GM12872 (cell line): ENCODE measurements around the gene NR5A1.

Experiments
- TF ChIP-seq, protein P1 (sequence below): IDR thresholded peaks from 3 replicates; pipeline ENCODE4 v1.5.1; 2011; ENCODE audit warnings: low read depth, mild to moderate bottlenecking, low read length, moderate library complexity; ENCODE audit not compliant: insufficient read depth

Gene NR5A1

GRCh38 chr9:124506931-124507879 is at the start of gene NR5A1:
NR5A1 (minus strand) TSS chr9:124507399; CDS start chr9:124503395, 4,004 bp downstream.
- TF ChIP-seq, protein P1, sequence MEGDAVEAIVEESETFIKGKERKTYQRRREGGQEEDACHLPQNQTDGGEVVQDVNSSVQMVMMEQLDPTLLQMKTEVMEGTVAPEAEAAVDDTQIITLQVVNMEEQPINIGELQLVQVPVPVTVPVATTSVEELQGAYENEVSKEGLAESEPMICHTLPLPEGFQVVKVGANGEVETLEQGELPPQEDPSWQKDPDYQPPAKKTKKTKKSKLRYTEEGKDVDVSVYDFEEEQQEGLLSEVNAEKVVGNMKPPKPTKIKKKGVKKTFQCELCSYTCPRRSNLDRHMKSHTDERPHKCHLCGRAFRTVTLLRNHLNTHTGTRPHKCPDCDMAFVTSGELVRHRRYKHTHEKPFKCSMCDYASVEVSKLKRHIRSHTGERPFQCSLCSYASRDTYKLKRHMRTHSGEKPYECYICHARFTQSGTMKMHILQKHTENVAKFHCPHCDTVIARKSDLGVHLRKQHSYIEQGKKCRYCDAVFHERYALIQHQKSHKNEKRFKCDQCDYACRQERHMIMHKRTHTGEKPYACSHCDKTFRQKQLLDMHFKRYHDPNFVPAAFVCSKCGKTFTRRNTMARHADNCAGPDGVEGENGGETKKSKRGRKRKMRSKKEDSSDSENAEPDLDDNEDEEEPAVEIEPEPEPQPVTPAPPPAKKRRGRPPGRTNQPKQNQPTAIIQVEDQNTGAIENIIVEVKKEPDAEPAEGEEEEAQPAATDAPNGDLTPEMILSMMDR = no peak

- TF ChIP-seq, protein P1 = no peak
Measured at GRCh38 chr9:124555043-124555442, 47.8 kb upstream of the NR5A1 start.

GRCh38 chr9:124553738-124554137 is 46.5 kb upstream of the NR5A1 start:
- TF ChIP-seq, protein P1 = no peak

DNA sequence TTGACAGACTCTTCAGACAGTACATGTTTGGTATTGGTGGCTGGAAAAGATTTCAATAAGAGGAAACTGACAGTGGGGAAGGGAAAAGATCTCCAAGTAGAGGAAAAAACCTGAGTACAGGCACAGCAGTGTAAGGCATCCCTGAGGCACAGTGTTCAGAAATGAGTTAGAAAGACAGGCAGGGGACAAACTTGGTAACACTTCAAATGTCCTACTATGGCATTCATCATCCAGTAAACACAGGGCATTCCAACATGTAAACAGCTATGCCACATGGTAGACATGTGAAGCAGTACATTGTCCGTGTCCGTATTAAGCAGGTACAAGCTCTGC is 45.0 kb upstream of the NR5A1 start:
- TF ChIP-seq, protein P1 = no peak

DNA sequence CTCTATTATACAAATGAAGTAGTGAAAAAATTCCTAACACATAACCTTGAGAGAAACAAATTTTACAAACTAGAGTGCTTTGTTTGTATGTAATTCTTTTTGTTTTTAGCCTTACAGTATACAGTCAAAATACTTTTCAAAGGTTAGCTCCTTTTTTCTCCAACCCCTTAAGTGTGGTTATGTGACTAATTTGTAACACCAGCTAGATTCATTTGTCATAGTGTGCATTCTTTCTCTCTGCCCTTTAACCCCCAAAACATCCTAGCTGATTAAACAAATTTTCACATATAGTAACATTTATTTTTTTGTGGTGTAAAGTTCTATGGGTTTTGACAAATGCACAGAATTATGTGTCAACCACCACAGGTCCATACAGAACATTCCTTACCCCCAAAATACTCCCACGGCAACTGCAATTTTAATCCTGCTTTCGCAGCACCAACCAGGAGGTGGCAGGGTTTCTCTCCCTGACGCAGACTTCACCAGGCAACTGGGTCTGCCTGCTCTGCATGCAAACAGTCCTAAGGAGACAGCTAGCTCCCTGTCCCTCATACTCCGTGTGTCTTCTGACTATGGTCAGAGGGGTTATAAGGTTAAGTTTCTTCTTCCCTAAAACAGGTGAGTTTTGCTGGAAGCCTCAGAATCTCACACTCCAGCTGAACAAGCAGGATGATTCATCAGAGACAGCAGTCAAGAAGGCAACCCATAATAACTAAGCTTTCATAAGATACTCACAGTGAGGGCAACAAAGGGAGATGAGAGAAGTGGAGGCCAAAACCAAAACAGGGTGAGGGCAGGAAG is 44.5 kb upstream of the NR5A1 start:
- TF ChIP-seq, protein P1 = peak; percentile 72

DNA sequence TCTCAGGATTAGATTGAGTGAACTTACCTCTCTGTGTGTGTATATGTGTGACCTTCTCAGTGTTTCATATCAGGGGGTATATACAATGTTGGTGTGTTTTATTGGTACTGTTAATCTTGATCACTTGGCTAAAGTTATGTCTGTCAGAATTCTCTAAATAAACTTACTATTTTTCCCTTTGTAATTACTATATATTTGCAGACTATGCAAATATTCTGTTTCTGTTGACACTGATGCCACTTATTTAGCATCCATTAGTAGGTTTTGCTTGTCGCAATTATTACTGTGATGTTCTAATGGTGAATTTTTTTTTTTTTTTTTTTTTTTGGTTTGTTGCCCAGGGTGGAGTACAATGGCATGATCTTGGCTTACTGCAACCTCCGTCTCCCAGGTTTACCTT is 42.9 kb upstream of the NR5A1 start:
- TF ChIP-seq, protein P1 = no peak

- TF ChIP-seq, protein P1 = no peak
Measured at GRCh38 chr9:124549016-124549415, 41.8 kb upstream of the NR5A1 start.
